ENCODE measurements around the gene RUFY1. TPM values are rescaled to one million over a fixed set of nuclear protein-coding genes. Genes with fewer than 3 reads are reported as not detected.

Gene RUFY1
- total RNA-seq, 2 experiments from 2014 or later = 31.1 to 31.8 TPM

- Mint-ChIP-seq H3K27me3 (no peaks in the 10 kb centered on the region), H3K9me3 (peaks cover 1% of the 10 kb centered on the region), H3K36me3 (peaks cover 26% of the 10 kb centered on the region), H3K4me3 (peak overlapping the region; percentile 81), H3K4me1 (peaks cover 10% of the 10 kb centered on the region), H3K27ac (peak overlapping the region; percentile 75)
- DNase-seq = peak; percentile 89
Measured at GRCh38 chr5:179559284-179560252, 9.2 kb downstream of the RUFY1 start.

- Mint-ChIP-seq H3K36me3 (peaks cover 6% of the 10 kb centered on the region), H3K4me1 (no peaks in the 10 kb centered on the region), H3K4me3 (no peak overlapping the region), H3K27me3 (no peaks in the 10 kb centered on the region), H3K9me3 (no peaks in the 10 kb centered on the region), H3K27ac (no peak overlapping the region)
- no peak for DNase-seq
Measured at GRCh38 chr5:179564526-179564925, 14.2 kb downstream of the RUFY1 start.

- peaks cover 3% of the 10 kb centered on the region for H3K36me3 Mint-ChIP-seq
- H3K27ac Mint-ChIP-seq = no peak overlapping the region
- no peaks in the 10 kb centered on the region for H3K9me3 Mint-ChIP-seq
- no peak for DNase-seq
- H3K4me1 Mint-ChIP-seq = no peaks in the 10 kb centered on the region
- H3K27me3 Mint-ChIP-seq = no peaks in the 10 kb centered on the region
- H3K4me3 Mint-ChIP-seq = no peak overlapping the region
Measured at GRCh38 chr5:179568721-179569120, 18.4 kb downstream of the RUFY1 start.

DNA sequence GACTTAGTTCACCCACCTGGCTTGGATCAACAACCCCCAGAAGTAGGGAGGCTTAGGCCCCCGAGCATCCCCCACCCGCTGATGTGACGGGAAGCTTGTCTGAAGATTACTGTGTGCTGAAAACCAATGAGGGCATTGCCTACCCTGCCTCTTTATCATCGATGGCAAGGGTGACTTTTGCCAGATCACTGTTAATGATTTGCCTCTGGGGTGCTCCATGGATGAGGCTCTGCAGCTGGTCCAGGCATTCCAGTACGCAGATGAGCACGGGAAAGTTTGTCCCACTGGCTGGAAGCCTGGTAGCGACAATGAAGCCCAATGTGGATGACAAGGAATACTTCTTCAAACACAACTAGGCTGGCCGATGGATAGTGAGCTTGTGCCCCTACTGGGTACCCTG is 22.0 kb downstream of the RUFY1 start:
- Mint-ChIP-seq H3K4me3 (no peak overlapping the region), H3K27ac (no peak overlapping the region)
- DNase-seq = no peak

DNA sequence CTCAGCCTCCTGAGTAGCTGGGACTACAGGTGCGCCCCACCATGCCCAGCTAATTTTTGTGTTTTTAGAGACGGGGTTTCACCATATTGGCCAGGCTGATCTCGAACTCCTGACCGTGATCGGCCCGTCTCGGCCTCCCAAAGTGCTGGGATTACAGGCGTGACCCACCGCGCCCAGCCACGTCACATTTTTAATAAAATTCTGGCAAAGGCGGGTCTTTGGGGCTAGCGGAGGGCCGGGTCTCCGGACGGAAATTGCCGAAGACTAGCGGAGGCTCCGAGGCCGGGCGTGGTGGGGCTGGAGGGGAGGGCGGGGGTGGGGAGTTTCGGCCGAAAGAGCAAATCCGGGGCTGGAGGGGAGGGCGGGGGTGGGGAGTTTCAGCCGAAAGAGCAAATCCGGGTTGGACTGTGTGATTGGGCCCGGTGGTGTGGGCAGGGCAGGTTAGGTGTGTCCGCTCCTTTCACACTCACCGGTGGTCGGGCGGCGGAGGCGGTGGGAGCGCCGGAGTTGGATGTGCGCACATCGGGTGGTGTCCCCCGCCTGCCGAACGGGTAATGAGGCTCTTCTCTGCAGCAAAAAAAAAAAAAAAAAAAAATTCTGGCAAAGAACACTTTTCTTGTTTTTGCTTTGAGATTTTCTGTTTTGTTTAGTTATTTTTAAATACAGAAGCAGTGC is 27.1 kb downstream of the RUFY1 start:
- Mint-ChIP-seq H3K4me1 (no peaks in the 10 kb centered on the region), H3K36me3 (peaks cover 4% of the 10 kb centered on the region), H3K27ac (no peak overlapping the region), H3K27me3 (no peaks in the 10 kb centered on the region), H3K9me3 (no peaks in the 10 kb centered on the region), H3K4me3 (no peak overlapping the region)
- DNase-seq = no peak

More for the DNA sequence above, 22.0 kb downstream of the RUFY1 start:
- Mint-ChIP-seq H3K27me3 (no peaks in the 10 kb centered on the region), H3K36me3 (peaks cover 6% of the 10 kb centered on the region), H3K4me1 (no peaks in the 10 kb centered on the region), H3K9me3 (no peaks in the 10 kb centered on the region)

- Mint-ChIP-seq H3K27me3 (no peaks in the 10 kb centered on the region), H3K4me1 (no peaks in the 10 kb centered on the region), H3K9me3 (no peaks in the 10 kb centered on the region), H3K4me3 (no peak overlapping the region), H3K27ac (no peak overlapping the region), H3K36me3 (peaks cover 7% of the 10 kb centered on the region)
- no peak for DNase-seq
Measured at GRCh38 chr5:179585941-179586401, 35.6 kb downstream of the RUFY1 start.

DNA sequence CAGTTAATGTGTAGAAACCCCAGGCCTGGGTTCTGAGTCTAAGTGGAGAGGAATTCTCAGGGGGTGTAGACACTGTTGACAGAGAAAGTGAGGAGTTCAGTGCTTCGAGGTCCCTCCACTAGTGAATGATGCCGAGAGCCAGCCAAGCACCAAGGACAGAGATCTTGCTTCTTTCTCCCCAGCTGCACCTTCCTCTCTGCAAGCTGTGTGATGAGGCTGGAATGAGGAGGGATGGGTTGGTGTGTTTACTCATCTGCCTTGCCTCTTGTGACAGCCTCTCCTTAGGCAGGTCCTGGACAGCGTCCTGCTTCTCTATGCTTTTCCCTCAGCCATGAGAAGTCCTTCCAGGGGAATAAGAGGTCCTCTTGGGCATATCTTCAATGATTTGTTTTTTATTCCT is 37.8 kb downstream of the RUFY1 start:
- Mint-ChIP-seq H3K36me3 (peaks cover 7% of the 10 kb centered on the region), H3K4me3 (no peak overlapping the region), H3K4me1 (no peaks in the 10 kb centered on the region), H3K27me3 (no peaks in the 10 kb centered on the region), H3K9me3 (no peaks in the 10 kb centered on the region), H3K27ac (no peak overlapping the region)
- no peak for DNase-seq

- Mint-ChIP-seq H3K27me3 (no peaks in the 10 kb centered on the region), H3K9me3 (no peaks in the 10 kb centered on the region), H3K4me3 (no peak overlapping the region), H3K4me1 (no peaks in the 10 kb centered on the region), H3K36me3 (peaks cover 9% of the 10 kb centered on the region), H3K27ac (no peak overlapping the region)
- no peak for DNase-seq
Measured at GRCh38 chr5:179595916-179596315, 45.6 kb downstream of the RUFY1 start.

- Mint-ChIP-seq H3K27ac (no peak overlapping the region), H3K36me3 (peaks cover 9% of the 10 kb centered on the region), H3K4me1 (no peaks in the 10 kb centered on the region), H3K4me3 (no peak overlapping the region), H3K9me3 (no peaks in the 10 kb centered on the region), H3K27me3 (no peaks in the 10 kb centered on the region)
- no peak for DNase-seq
Measured at GRCh38 chr5:179596421-179596820, 46.1 kb downstream of the RUFY1 start.

DNA sequence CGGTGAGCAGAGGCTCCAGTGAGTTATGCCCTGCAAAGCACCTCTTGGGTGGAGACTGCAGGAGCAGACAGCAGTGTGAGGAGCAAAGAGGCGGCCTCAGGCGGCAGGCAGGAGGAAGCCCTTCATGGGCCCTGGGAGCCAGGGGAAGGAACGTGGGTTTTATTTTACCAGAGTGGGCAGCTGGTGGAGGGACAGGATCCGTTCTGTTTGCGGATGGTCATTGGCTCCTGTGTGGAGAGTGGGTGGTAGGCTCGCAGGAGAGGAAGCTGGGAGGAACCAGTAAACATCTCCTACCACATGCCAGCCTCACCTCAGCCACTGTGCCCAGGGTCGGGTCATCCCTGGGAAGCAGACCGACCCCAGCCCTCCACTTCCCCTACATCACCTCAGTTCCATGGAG is 48.7 kb downstream of the RUFY1 start:
- Mint-ChIP-seq H3K27me3 (no peaks in the 10 kb centered on the region), H3K4me3 (no peak overlapping the region), H3K4me1 (no peaks in the 10 kb centered on the region), H3K9me3 (no peaks in the 10 kb centered on the region), H3K36me3 (peaks cover 13% of the 10 kb centered on the region), H3K27ac (no peak overlapping the region)
- no peak for DNase-seq

- H3K4me1 Mint-ChIP-seq = no peaks in the 10 kb centered on the region
- no peak overlapping the region for H3K27ac Mint-ChIP-seq
- no peak for DNase-seq
- H3K36me3 Mint-ChIP-seq = peaks cover 11% of the 10 kb centered on the region
- no peak overlapping the region for H3K4me3 Mint-ChIP-seq
- no peaks in the 10 kb centered on the region for H3K9me3 Mint-ChIP-seq
- H3K27me3 Mint-ChIP-seq = no peaks in the 10 kb centered on the region
Measured at GRCh38 chr5:179599566-179599965, 49.2 kb downstream of the RUFY1 start.

GRCh38 chr5:179599973-179600372 is 49.6 kb downstream of the RUFY1 start:
- H3K27me3 Mint-ChIP-seq = no peaks in the 10 kb centered on the region
- H3K36me3 Mint-ChIP-seq = peaks cover 11% of the 10 kb centered on the region
- DNase-seq = no peak
- H3K9me3 Mint-ChIP-seq = no peaks in the 10 kb centered on the region
- H3K4me1 Mint-ChIP-seq = no peaks in the 10 kb centered on the region
- no peak overlapping the region for H3K27ac Mint-ChIP-seq
- H3K4me3 Mint-ChIP-seq = no peak overlapping the region

- Mint-ChIP-seq H3K4me1 (no peaks in the 10 kb centered on the region), H3K27ac (no peak overlapping the region), H3K4me3 (no peak overlapping the region), H3K9me3 (no peaks in the 10 kb centered on the region), H3K27me3 (no peaks in the 10 kb centered on the region), H3K36me3 (peaks cover 9% of the 10 kb centered on the region)
- no peak for DNase-seq
Measured at GRCh38 chr5:179601871-179602625, 51.7 kb downstream of the RUFY1 start.

DNA sequence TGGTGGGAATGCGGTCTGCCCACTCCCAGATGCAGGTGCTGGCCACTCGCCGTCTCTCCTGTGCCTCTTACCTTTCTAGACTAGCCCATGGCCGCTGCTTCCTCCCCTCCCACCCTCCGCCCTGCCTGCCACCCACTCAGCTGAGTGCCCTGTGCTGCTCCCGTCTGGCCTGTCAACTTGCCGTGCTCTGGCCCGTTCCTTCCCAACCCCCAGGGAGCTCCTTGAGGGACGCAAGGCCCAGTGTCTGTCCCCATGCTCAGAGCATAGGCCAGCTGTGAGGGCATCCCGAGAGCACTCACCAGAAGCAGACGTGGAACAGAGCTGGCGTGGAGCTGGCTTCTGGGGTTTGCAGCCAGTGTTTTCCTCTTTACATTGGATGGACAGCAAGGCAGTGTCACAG is 53.0 kb downstream of the RUFY1 start:
- no peak overlapping the region for H3K4me3 Mint-ChIP-seq
- no peak for DNase-seq
- H3K36me3 Mint-ChIP-seq = peaks cover 9% of the 10 kb centered on the region
- H3K9me3 Mint-ChIP-seq = no peaks in the 10 kb centered on the region
- peaks cover 1% of the 10 kb centered on the region for H3K4me1 Mint-ChIP-seq
- no peaks in the 10 kb centered on the region for H3K27me3 Mint-ChIP-seq
- H3K27ac Mint-ChIP-seq = no peak overlapping the region
